HepG2 (cell line): ENCODE results near the gene HOTAIR. TPM values are rescaled to one million over a fixed set of nuclear protein-coding genes. Genes with fewer than 3 reads are reported as not detected.

Source experiments
- GFI1 ChIP-seq: sonication (generic); formaldehyde crosslinking; IDR thresholded peaks from 2 replicates; pipeline ENCODE4 v1.5.0; 2020; ENCODE audit warnings: missing genetic modification reagents, mild to moderate bottlenecking, borderline replicate concordance
- MYNN ChIP-seq: sonication (generic); formaldehyde crosslinking; IDR thresholded peaks from 2 replicates; pipeline ENCODE4 v1.4.0; 2020; ENCODE audit warnings: mild to moderate bottlenecking, low read depth, missing genetic modification reagents
- NFYB ChIP-seq: sonication (generic); formaldehyde crosslinking; IDR thresholded peaks from 2 replicates; pipeline ENCODE4 v1.4.0; 2020; ENCODE audit warnings: missing genetic modification reagents
- NFYC ChIP-seq: IDR thresholded peaks from 2 replicates; pipeline ENCODE4 v1.6.1; 2016; ENCODE audit warnings: missing genetic modification reagents, missing compliant biosample characterization
- ZNF224 ChIP-seq: sonication (generic); formaldehyde crosslinking; IDR thresholded peaks from 2 replicates; pipeline ENCODE4 v1.5.0; 2020; ENCODE audit warnings: mild to moderate bottlenecking, missing genetic modification reagents
- polyA plus RNA-seq, 8 experiments: library from polyadenylated mRNA; depleted of rRNA in 3 of 8; stranded (reverse) in 7 of 8; unstranded in 1 of 8; fragments of >200 nt; fragmentation: Illumina TruSeq in 4 of 8; extraction: Trizol in 4 of 8; gene quantifications; 2 replicates each; pipeline versions ENCODE4 v1.2.1 to v1.2.3, GENCODE V29; 2011 to 2016; ENCODE audit warnings: low read depth in 4 of 8, missing spikeins in 1 of 8, mixed read lengths in 1 of 8; ENCODE audit not compliant: insufficient read depth in 1 of 8
- total RNA-seq, 5 experiments: library from RNA; depleted of rRNA; stranded (reverse); fragments of >200 nt; fragmentation: Illumina TruSeq; extraction: Trizol; gene quantifications; 2 replicates each; pipeline ENCODE4 v1.2.3, GENCODE V29; 2016; ENCODE audit warnings: low read depth in 1 of 5
- TF ChIP-seq, protein P1 (sequence below), 2 experiments: IDR thresholded peaks; 2 replicates each; pipeline ENCODE4 v1.6.1; 2011 to 2012; ENCODE audit warnings: low read length in 2 of 2, borderline replicate concordance in 1 of 2, low read depth in 1 of 2, mild to moderate bottlenecking in 1 of 2, moderate library complexity in 1 of 2
- TF ChIP-seq, protein P2 (sequence below): sonication (generic); formaldehyde crosslinking; IDR thresholded peaks from 2 replicates; pipeline ENCODE4 v1.8.0; 2022; ENCODE audit warnings: mild to moderate bottlenecking, missing genetic modification reagents, moderate library complexity

Gene HOTAIR
- total and polyA plus RNA-seq, 2 of the 13 experiments (the other 11 are each of a cell fraction or from before 2014, with no cell fraction given), result not detected

DNA sequence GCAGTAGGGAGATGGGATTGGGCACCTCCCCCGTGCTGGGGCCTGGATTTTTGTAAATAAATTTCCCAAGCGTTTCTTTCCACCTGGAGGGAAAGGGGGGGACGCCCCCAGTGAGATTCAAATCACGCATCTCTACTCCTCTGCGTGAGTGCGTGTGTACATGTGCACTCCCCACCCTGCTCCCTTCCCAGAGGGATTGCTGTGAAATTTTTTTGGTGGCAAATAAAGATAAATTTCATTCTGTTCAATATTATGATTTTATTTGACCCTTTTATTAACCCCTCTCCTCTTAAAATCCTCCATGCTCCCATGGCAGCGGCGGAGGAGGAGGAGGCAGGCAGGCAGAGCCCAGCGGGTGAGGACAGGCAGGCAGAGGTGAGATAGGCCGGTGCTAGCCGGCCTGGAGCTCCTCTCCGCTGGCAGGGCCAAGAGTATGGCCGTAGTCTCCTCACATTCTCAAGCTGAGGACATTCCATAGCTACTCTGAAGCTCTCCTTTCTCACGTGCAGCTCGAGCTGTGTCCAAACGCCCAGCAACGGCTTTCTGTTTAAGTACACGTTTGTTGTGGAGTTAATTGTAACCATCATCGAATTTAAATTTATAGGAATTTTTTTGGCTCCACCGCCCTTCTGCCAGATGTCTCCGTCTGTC lies 1.5 kb upstream of the HOTAIR start (continued):
- TF ChIP-seq, protein P1, sequence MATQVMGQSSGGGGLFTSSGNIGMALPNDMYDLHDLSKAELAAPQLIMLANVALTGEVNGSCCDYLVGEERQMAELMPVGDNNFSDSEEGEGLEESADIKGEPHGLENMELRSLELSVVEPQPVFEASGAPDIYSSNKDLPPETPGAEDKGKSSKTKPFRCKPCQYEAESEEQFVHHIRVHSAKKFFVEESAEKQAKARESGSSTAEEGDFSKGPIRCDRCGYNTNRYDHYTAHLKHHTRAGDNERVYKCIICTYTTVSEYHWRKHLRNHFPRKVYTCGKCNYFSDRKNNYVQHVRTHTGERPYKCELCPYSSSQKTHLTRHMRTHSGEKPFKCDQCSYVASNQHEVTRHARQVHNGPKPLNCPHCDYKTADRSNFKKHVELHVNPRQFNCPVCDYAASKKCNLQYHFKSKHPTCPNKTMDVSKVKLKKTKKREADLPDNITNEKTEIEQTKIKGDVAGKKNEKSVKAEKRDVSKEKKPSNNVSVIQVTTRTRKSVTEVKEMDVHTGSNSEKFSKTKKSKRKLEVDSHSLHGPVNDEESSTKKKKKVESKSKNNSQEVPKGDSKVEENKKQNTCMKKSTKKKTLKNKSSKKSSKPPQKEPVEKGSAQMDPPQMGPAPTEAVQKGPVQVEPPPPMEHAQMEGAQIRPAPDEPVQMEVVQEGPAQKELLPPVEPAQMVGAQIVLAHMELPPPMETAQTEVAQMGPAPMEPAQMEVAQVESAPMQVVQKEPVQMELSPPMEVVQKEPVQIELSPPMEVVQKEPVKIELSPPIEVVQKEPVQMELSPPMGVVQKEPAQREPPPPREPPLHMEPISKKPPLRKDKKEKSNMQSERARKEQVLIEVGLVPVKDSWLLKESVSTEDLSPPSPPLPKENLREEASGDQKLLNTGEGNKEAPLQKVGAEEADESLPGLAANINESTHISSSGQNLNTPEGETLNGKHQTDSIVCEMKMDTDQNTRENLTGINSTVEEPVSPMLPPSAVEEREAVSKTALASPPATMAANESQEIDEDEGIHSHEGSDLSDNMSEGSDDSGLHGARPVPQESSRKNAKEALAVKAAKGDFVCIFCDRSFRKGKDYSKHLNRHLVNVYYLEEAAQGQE (IDR thresholded peaks at IDR 0.05; ENCODE audit: borderline replicate concordance in 1 of 2, low read depth in 1 of 2, low read length in 2 of 2), result no peak
- TF ChIP-seq NFYB (CRISPR knock-in tag), result no peak
- TF ChIP-seq NFYC (CRISPR knock-in tag), result no peak
- no peak for TF ChIP-seq GFI1 (CRISPR knock-in tag)
- TF ChIP-seq MYNN, result no peak
- TF ChIP-seq, protein P2, sequence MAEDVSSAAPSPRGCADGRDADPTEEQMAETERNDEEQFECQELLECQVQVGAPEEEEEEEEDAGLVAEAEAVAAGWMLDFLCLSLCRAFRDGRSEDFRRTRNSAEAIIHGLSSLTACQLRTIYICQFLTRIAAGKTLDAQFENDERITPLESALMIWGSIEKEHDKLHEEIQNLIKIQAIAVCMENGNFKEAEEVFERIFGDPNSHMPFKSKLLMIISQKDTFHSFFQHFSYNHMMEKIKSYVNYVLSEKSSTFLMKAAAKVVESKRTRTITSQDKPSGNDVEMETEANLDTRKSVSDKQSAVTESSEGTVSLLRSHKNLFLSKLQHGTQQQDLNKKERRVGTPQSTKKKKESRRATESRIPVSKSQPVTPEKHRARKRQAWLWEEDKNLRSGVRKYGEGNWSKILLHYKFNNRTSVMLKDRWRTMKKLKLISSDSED (CRISPR knock-in tag), result no peak
- TF ChIP-seq ZNF224 (CRISPR knock-in tag), result no peak
